Dendritic cell treated with granulocyte-macrophage colony-stimulating factor and Interleukin-4, amounts not matched to agents 40 ng/mL and 50 ng/mL, for 4 days (primary cell): ENCODE measurements around the gene CTSA.

Experiments
- H3K27ac Mint-ChIP-seq: one replicate; pipeline ENCODE4 v1.8.0; 2022; ENCODE audit warnings: mild to moderate bottlenecking, mixed read lengths
- H3K27me3 Mint-ChIP-seq: one replicate; pipeline ENCODE4 v1.8.0; 2022; ENCODE audit warnings: mild to moderate bottlenecking, mixed read lengths
- H3K36me3 Mint-ChIP-seq: one replicate; pipeline ENCODE4 v1.8.0; 2022; ENCODE audit warnings: low read depth, mixed read lengths
- H3K4me1 Mint-ChIP-seq: one replicate; pipeline ENCODE4 v1.8.0; 2022; ENCODE audit warnings: low read depth, mixed read lengths
- H3K4me3 Mint-ChIP-seq: one replicate; pipeline ENCODE4 v1.8.0; 2022; ENCODE audit warnings: mild to moderate bottlenecking, moderate library complexity, mixed read lengths
- H3K9me3 Mint-ChIP-seq: one replicate; pipeline ENCODE4 v1.8.0; 2022; ENCODE audit warnings: mixed read lengths
- intact Hi-C: fragments of 100-400 bp; cut with micrococcal nuclease; formaldehyde crosslinking; loops from one replicate; pipeline ENCODE4 v1.15.0; 2022

Gene CTSA

GRCh38 chr20:45874576-45874975 is 16.6 kb upstream of the CTSA start:
- intact Hi-C loops = no loop called here
- H3K4me1 Mint-ChIP-seq = no peaks in the 10 kb centered on the region
- H3K9me3 Mint-ChIP-seq = no peaks in the 10 kb centered on the region
- H3K27me3 Mint-ChIP-seq = no peaks in the 10 kb centered on the region
- no peak overlapping the region for H3K27ac Mint-ChIP-seq
- H3K36me3 Mint-ChIP-seq = peaks cover 35% of the 10 kb centered on the region
- no peak overlapping the region for H3K4me3 Mint-ChIP-seq

DNA sequence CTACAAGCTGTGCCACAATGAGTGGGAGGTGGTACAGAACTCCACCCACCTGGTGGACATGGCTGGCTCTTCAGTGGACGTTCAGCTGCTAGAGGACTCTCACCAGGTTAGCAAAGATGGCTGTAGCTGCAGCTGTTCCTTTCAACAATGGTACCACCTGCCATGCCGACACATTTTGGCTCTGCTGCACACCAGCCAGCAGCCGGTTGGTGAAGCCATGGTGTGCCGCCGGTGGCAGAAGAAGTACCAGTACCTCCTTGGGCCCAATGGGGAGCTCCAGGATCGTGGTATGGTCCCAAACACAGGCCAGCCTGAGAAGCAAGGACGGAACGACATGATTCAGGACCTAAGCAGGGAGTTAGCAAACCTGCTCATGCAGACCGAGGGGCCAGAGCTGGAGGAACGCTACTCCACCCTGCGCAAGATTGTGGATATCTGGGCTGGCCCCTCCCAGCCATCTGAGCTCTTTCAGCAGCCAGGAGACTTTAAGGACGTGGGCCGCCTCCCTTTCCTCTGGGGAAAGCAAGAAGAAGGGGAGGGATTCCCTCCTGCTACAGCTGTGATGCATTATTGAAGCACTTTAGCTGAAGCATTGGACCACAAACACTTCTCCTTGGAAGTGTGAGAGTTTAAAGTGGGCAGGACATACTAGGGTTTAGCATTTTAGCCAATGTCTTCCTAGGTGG is 12.9 kb upstream of the CTSA start:
- H3K4me1 Mint-ChIP-seq = peaks cover 19% of the 10 kb centered on the region

DNA sequence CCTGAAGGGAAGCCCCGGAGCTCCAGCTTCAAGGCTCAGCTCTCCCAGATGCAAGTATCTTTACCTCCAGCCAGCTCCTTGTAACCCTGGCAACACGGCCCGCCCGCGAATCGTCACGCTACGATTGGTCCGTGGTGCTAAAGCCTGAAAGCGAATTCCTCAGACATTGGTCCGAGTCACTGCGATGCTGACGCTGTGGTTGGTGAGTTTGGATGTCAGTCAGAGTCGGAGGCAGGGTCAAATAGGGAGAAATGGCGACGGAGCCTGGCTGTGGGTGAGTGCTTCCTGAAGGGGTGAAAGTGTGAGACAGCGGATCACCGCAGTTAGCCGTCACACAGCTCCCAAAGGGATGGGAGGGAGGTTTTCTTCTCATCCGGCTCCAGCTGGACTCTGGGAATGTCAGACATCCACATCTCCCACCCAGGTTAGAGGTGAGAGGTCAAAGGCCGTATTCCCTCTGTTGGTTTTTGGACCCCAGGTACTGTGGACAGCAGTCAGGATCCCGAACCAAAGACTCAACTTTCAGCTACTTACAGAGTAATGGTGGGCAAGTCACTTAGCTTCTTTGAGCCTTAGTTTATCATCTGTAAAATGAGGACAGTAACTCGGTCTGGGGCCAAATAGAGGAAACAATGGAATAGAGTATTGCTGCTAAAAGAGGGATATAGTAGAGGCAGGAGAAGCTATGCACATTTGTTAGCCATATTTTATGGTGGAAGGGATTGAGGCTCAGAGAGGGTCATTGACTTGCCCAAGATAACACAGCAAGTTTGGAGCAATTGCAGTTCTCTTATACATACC is 9.9 kb upstream of the CTSA start, which contains the start of gene ZSWIM1:
TSS of gene ZSWIM1 (plus strand) at position 240 of the 801 bp plus-strand sequence. CDS start 1,366 bp downstream, outside the sequence.
- H3K4me3 Mint-ChIP-seq = peak within 1 kb of the TSS; percentile 89
- intact Hi-C loops = loop anchor here (10.0 kb wide), 1 partner anchor 76 kb away; no protein-coding TSS in a partner anchor
- H3K4me1 Mint-ChIP-seq = peaks cover 39% of the 10 kb centered on the region
- no peaks in the 10 kb centered on the region for H3K27me3 Mint-ChIP-seq
- H3K36me3 Mint-ChIP-seq = peaks cover 47% of the 10 kb centered on the region
- no peaks in the 10 kb centered on the region for H3K9me3 Mint-ChIP-seq
- peak within 1 kb of the TSS; percentile 85 for H3K27ac Mint-ChIP-seq

More for the DNA sequence above, 12.9 kb upstream of the CTSA start:
- Mint-ChIP-seq H3K36me3 (peaks cover 34% of the 10 kb centered on the region), H3K9me3 (no peaks in the 10 kb centered on the region), H3K27me3 (no peaks in the 10 kb centered on the region), H3K4me3 (no peak overlapping the region), H3K27ac (no peak overlapping the region)
- intact Hi-C loops = no loop called here

DNA sequence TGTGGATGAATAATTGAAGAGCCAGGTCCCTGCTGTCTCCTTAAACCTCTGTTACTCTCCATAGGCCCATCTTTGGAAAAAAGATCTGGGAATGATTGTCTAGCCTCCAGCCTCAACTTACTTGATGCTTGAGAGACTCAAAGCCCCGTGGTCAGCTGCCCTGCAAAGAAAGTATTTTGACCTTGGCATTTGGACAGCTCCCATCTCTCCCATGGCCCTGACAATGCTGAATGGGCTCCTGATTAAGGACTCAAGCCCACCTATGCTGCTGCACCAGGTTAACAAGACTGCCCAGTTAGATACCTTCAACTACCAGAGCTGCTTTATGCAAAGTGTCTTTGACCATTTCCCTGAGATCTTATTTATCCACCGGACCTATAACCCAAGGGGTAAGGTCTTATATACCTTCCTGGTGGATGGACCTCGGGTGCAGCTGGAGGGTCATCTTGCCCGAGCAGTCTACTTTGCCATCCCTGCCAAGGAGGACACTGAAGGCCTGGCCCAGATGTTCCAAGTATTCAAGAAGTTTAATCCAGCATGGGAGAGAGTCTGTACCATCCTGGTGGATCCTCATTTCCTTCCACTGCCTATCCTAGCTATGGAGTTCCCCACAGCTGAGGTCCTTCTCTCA is 8.6 kb upstream of the CTSA start:
- H3K9me3 Mint-ChIP-seq = no peaks in the 10 kb centered on the region
- H3K27ac Mint-ChIP-seq = no peak overlapping the region
- peaks cover 50% of the 10 kb centered on the region for H3K36me3 Mint-ChIP-seq
- intact Hi-C loops = loop anchor here (10.0 kb wide), 1 partner anchor 78 kb away; no protein-coding TSS in a partner anchor
- H3K4me1 Mint-ChIP-seq = peaks cover 39% of the 10 kb centered on the region
- peak overlapping the region; percentile 17 for H3K4me3 Mint-ChIP-seq
- H3K27me3 Mint-ChIP-seq = no peaks in the 10 kb centered on the region

DNA sequence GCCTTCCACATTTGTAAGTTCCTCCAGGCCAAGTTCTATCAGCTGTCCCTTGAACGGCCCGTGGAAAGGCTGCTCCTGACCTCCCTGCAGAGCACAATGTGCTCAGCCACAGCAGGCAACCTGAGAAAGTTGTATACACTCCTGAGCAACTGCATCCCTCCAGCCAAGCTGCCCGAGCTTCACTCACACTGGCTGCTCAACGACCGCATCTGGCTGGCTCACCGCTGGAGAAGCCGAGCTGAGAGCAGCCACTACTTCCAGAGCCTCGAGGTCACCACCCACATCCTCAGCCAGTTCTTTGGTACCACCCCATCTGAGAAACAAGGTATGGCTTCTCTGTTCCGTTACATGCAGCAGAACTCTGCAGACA is 8.1 kb upstream of the CTSA start:
- Mint-ChIP-seq H3K27me3 (no peaks in the 10 kb centered on the region), H3K4me3 (no peak overlapping the region), H3K4me1 (peaks cover 39% of the 10 kb centered on the region), H3K27ac (no peak overlapping the region), H3K9me3 (no peaks in the 10 kb centered on the region), H3K36me3 (peaks cover 48% of the 10 kb centered on the region)
- intact Hi-C loops = loop anchor here (10.0 kb wide), 1 partner anchor 78 kb away; no protein-coding TSS in a partner anchor

DNA sequence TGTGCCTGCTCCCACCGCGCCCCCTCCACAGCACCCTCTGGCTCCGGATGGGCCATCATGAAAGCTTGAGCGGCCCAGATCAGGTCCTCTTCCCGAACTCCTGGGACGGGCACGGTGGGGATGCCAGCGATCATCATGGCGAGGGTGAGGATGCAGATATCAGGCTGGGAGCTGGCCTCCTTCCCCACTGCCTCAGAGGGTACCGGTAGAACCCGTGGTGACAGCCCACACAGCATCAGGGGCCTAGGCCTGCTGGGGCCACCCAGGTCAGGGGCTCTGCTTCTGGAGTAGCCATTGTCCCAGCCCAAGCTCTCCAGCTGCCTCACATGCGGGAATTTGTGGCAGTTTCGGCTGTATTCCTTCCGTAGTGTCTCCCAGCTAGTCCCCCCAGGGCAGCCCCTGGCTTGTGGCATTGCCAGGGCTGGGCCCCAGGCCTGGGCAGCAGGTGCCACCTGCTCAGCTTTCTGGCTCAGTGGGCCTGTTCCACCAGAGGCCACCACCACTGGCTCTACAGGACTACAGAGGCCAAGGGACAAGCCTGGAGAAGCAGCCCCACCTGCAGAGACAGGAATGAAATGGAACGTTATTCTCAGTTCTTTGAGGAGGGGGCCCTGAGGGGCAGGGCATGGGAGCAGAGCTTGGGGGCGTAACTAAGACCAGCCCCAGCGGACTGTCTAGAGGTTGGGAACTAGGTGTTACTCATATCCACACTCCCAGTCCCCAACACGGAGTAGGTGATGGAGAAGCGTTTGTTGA is 4.4 kb upstream of the CTSA start:
- peaks cover 52% of the 10 kb centered on the region for H3K4me1 Mint-ChIP-seq
- intact Hi-C loops = loop anchor here (10.0 kb wide), 1 partner anchor 82 kb away; no protein-coding TSS in a partner anchor
- H3K4me3 Mint-ChIP-seq = no peak overlapping the region
- H3K36me3 Mint-ChIP-seq = peaks cover 57% of the 10 kb centered on the region
- H3K27ac Mint-ChIP-seq = no peak overlapping the region
- H3K9me3 Mint-ChIP-seq = no peaks in the 10 kb centered on the region
- no peaks in the 10 kb centered on the region for H3K27me3 Mint-ChIP-seq

DNA sequence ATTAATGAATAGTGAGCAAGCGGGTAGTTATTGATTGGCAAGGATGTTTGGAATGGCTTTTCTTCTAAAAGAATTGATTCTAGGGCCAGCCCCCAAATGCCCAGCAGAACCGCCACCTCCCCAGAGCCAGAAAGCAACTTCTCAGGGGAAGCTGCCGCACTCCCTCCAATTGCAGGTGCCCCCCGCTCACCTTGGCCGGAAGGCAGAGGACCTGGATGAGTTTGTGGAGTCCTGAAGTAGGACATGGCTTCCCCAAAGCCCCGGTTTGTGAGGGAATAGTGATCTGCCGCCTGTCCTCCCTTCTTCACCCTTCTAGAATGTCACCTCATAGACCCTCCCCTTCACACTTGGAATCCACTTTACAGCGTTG is 3.8 kb upstream of the CTSA start, which contains the start of gene SPATA25:
TSS of gene SPATA25 (minus strand) at position 277 of the 370 bp plus-strand sequence. CDS start at position 245, 32 bp downstream.
- no peak within 1 kb of the TSS for H3K4me3 Mint-ChIP-seq
- H3K36me3 Mint-ChIP-seq = peaks cover 59% of the 10 kb centered on the region
- no peak within 1 kb of the TSS for H3K27ac Mint-ChIP-seq
- no peaks in the 10 kb centered on the region for H3K27me3 Mint-ChIP-seq
- intact Hi-C loops = loop anchor here (10.0 kb wide), 1 partner anchor 83 kb away; no protein-coding TSS in a partner anchor
- H3K9me3 Mint-ChIP-seq = no peaks in the 10 kb centered on the region
- peaks cover 53% of the 10 kb centered on the region for H3K4me1 Mint-ChIP-seq

DNA sequence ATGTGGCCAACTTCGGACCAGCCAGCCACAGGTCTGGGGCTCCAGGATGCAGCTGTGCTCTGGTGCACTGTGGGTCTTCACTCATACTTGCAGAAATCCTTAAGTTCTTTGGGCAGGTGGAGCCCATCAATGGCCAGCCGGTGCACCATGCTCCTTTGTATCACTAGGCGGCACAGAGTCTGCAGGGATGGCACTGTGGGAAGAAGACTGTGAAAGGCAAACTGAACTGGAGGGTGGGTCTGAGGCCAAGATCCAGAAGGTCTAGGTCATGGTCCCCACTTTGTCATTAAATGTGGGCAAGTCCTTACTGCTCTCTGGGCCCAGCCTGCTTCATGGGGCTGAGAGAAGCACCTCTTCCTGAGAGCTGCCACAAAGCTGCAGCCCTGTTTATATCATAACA is 2.5 kb upstream of the CTSA start:
- H3K4me1 Mint-ChIP-seq = peaks cover 52% of the 10 kb centered on the region
- intact Hi-C loops = loop anchor here (10.0 kb wide), 1 partner anchor 84 kb away; no protein-coding TSS in a partner anchor
- no peak overlapping the region for H3K27ac Mint-ChIP-seq
- no peaks in the 10 kb centered on the region for H3K27me3 Mint-ChIP-seq
- H3K36me3 Mint-ChIP-seq = peaks cover 59% of the 10 kb centered on the region
- no peak overlapping the region for H3K4me3 Mint-ChIP-seq
- no peaks in the 10 kb centered on the region for H3K9me3 Mint-ChIP-seq

DNA sequence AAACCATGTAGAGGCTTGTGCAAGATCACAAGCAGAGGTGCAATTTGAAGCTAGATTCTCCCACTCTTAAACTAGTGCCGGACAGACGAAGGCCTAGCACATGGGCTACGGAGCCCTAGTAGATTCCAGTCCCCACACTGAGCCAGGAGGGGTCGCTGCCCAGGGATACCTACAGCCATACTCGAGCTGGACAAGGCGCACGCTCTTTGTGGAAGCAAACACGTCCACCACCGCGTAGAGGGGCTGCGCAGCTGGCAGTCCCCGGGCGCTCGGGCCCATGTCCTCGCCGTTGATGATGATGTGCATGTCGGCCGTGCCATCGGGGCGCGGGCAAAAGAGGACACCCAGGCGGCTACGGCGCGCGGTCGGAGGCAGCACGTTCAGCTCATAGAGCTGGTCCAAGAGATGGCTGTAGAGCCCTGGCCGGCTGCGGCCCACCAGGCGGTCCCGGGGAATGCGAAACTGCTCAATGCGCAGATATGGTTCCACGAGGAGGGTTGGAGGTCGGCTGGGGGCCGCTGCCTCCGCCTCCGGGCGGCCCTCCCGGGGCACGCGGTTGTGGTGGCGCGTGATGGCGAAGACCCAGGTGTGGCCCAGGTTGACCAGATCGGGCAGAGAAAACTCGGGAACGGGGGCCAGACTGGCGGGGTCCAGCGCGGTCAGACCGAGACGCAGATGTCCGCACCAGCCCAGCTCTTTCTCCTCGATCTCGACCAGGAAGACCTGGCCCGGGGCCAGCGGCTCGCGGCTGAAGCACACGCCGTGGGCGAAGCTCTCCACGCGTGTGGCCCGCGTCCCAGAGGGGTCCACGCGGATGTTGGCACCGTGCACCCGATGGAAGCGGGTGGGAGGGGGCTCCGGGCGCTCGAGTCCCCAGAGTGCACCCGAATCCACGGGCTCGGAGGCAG is 804 bp upstream of the CTSA start:
- Mint-ChIP-seq H3K9me3 (no peaks in the 10 kb centered on the region), H3K4me1 (peaks cover 46% of the 10 kb centered on the region), H3K4me3 (peak overlapping the region; percentile 85), H3K27me3 (no peaks in the 10 kb centered on the region), H3K36me3 (peaks cover 69% of the 10 kb centered on the region), H3K27ac (peak overlapping the region; percentile 84)
- intact Hi-C loops = loop anchor here (1.0 kb wide), 1 partner anchor 44 kb away; the partner anchor contains the start of gene PCIF1

DNA sequence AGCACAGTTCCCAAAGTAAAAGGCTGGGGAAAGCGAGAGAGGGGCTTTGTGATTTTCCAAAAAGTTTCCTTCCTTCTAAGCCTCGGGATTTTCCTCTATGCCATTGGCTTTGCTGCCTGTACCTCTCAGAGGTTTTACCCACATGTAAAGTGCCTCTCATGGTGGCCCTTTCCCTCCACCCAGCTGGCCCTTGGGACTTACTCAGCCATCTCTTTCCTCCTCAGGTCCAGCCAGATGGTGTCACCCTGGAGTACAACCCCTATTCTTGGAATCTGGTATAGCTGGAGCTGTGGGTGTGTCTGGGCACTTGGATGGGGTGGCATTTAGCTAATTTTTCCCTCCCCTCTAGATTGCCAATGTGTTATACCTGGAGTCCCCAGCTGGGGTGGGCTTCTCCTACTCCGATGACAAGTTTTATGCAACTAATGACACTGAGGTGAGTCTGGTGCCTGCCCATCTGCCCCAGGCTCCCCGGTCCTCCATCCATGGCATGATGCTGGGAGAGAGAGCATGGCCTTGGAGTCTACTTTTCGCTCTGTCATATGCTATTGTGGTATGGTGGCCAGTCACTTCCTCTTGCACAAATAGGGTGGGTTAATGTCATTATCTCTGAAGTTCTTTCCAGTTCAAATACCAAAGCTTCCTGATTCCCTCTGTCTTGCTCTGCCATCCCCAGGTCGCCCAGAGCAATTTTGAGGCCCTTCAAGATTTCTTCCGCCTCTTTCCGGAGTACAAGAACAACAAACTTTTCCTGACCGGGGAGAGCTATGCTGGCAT is 1.1 kb downstream of the CTSA start:
- intact Hi-C loops = no loop called here
- Mint-ChIP-seq H3K9me3 (no peaks in the 10 kb centered on the region), H3K4me3 (peak overlapping the region; percentile 85), H3K27me3 (no peaks in the 10 kb centered on the region), H3K36me3 (peaks cover 75% of the 10 kb centered on the region), H3K27ac (peak overlapping the region; percentile 84), H3K4me1 (peaks cover 44% of the 10 kb centered on the region)

- intact Hi-C loops = no loop called here
- peaks cover 76% of the 10 kb centered on the region for H3K36me3 Mint-ChIP-seq
Measured at GRCh38 chr20:45892828-45893500, 1.8 kb downstream of the CTSA start.

More at GRCh38 chr20:45892828-45893500, 1.8 kb downstream of the CTSA start:
- Mint-ChIP-seq H3K27ac (peak overlapping the region; percentile 84), H3K4me3 (peak overlapping the region; percentile 85), H3K27me3 (no peaks in the 10 kb centered on the region), H3K4me1 (peaks cover 44% of the 10 kb centered on the region), H3K9me3 (no peaks in the 10 kb centered on the region)
